ENCODE results near the gene KRT72. TPM values are rescaled to one million over a fixed set of nuclear protein-coding genes. Genes with fewer than 3 reads are reported as not detected.

Gene KRT72
- total RNA-seq, 1 experiment from 2014 or later = 0.17 TPM

GRCh38 chr12:52636189-52636588 lies 34.9 kb upstream of the KRT72 start:
- H3K9ac ChIP-seq (ENCODE audit: low read length) = no peak overlapping the region
- TF ChIP-seq SP1 (IDR thresholded peaks at IDR 0.05; ENCODE audit: low read depth) = no peak
- no peak for TF ChIP-seq REST (IDR thresholded peaks at IDR 0.05; ENCODE audit: low read depth)
- no peak for TF ChIP-seq ZBTB33 (IDR thresholded peaks at IDR 0.05; ENCODE audit: extremely low read depth, insufficient replicate concordance, low read length)
- no peak for TF ChIP-seq ELF1 (IDR thresholded peaks at IDR 0.05; ENCODE audit: borderline replicate concordance, low read depth)
- no peak for TF ChIP-seq YY1 (IDR thresholded peaks at IDR 0.05; ENCODE audit: extremely low read depth, insufficient replicate concordance, low read depth, low read length)
- TF ChIP-seq SIN3A (IDR thresholded peaks at IDR 0.05; ENCODE audit: low read depth) = no peak
- TF ChIP-seq TCF7L2 (IDR thresholded peaks at IDR 0.05; ENCODE audit: borderline replicate concordance, extremely low read depth, insufficient read depth, insufficient read length) = no peak
- no peak for TF ChIP-seq RAD21 (IDR thresholded peaks at IDR 0.05; ENCODE audit: low read depth)
- TF ChIP-seq POLR2A (IDR thresholded peaks at IDR 0.05; ENCODE audit: borderline replicate concordance, extremely low read depth, insufficient read depth, insufficient read length) = no peak
- no peak for TF ChIP-seq ZNF274 (IDR thresholded peaks at IDR 0.05; ENCODE audit: low read depth, low read length)
- no peak for TF ChIP-seq MAX (IDR thresholded peaks at IDR 0.05)
- TF ChIP-seq CEBPB (IDR thresholded peaks at IDR 0.05; ENCODE audit: low read depth) = no peak
- no peak for TF ChIP-seq ATF3 (IDR thresholded peaks at IDR 0.05)
- TF ChIP-seq CBX3 (IDR thresholded peaks at IDR 0.05; ENCODE audit: low read depth) = no peak
- no peak for TF ChIP-seq ZFX (IDR thresholded peaks at IDR 0.05)
- no peak for TF ChIP-seq EGR1 (IDR thresholded peaks at IDR 0.05; ENCODE audit: low read depth)
- TF ChIP-seq FOSL1 (IDR thresholded peaks at IDR 0.05; ENCODE audit: low read depth) = no peak
- TF ChIP-seq SRF (IDR thresholded peaks at IDR 0.05; ENCODE audit: low read depth) = no peak
- no peak for TF ChIP-seq JUND (IDR thresholded peaks at IDR 0.05)
- no peak for TF ChIP-seq CTCF (IDR thresholded peaks at IDR 0.05 in 2 of 3, conservative IDR thresholded peaks at IDR 0.05 in 1 of 3; ENCODE audit: borderline replicate concordance in 1 of 3, insufficient read depth in 1 of 3, low read depth in 2 of 3, low read length in 2 of 3)
- H3K9me2 ChIP-seq (ENCODE audit: insufficient read depth) = no peaks in the 10 kb centered on the region
- no peaks in the 10 kb centered on the region for H3K9me3 ChIP-seq (ENCODE audit: control insufficient read depth in 1 of 2, insufficient read depth in 1 of 2, low read depth in 1 of 2, low read length in 2 of 2)
- no peak overlapping the region for H3K4me3 ChIP-seq (replicated peaks in 1 of 2; ENCODE audit: low read depth in 1 of 2, low read length in 2 of 2)
- no peaks in the 10 kb centered on the region for H3K27me3 ChIP-seq (ENCODE audit: insufficient read depth, low read length)
- POLR2A ChIA-PET = no interaction called here
- H2AFZ ChIP-seq (ENCODE audit: low read depth, low read length, poor library complexity, severe bottlenecking) = no peak overlapping the region
- no peaks in the 10 kb centered on the region for H3K36me3 ChIP-seq (ENCODE audit: control insufficient read depth in 1 of 2, insufficient read depth in 2 of 2, low read length in 2 of 2)
- RAD21 ChIA-PET (ENCODE audit: low non-redundant PET in 1 of 2, low total read pairs in 2 of 2, uncharacterized antibody in 2 of 2, unreplicated experiment in 2 of 2) = no interaction called here
- H3K4me2 ChIP-seq (ENCODE audit: low read length) = no peak overlapping the region
- H3K79me2 ChIP-seq (ENCODE audit: insufficient read depth, low read length) = no peaks in the 10 kb centered on the region
- BruUV-seq (replicated peaks) = no TSS peak
- no peak overlapping the region for H3K27ac ChIP-seq (ENCODE audit: low read depth, low read length)
- H3K4me1 ChIP-seq (ENCODE audit: control insufficient read depth in 1 of 2, insufficient read depth in 2 of 2, low read length in 2 of 2) = no peaks in the 10 kb centered on the region
- intact Hi-C loops (cut with micrococcal nuclease) = no loop called here
- CTCF ChIA-PET = no interaction called here
- H4K20me1 ChIP-seq (ENCODE audit: insufficient read depth) = no peaks in the 10 kb centered on the region
- ATAC-seq (no peak), DNase-seq (ENCODE audit: low read depth, low spot score) (no peak)

All from HCT116 (cell line).